Measurements from ENCODE around the gene GPC1.

GPC1 gene

GRCh38 chr2:240416821-240417220 is 18.6 kb upstream of the GPC1 start:
- TF ChIP-seq, protein P1, sequence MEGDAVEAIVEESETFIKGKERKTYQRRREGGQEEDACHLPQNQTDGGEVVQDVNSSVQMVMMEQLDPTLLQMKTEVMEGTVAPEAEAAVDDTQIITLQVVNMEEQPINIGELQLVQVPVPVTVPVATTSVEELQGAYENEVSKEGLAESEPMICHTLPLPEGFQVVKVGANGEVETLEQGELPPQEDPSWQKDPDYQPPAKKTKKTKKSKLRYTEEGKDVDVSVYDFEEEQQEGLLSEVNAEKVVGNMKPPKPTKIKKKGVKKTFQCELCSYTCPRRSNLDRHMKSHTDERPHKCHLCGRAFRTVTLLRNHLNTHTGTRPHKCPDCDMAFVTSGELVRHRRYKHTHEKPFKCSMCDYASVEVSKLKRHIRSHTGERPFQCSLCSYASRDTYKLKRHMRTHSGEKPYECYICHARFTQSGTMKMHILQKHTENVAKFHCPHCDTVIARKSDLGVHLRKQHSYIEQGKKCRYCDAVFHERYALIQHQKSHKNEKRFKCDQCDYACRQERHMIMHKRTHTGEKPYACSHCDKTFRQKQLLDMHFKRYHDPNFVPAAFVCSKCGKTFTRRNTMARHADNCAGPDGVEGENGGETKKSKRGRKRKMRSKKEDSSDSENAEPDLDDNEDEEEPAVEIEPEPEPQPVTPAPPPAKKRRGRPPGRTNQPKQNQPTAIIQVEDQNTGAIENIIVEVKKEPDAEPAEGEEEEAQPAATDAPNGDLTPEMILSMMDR (conservative IDR thresholded peaks at IDR 0.05; ENCODE audit: control insufficient read depth, insufficient read depth, low read depth, low read length) = no peak
- no peak for DNase-seq (ENCODE audit: low read depth)
- no peak overlapping the region for H3K4me3 ChIP-seq (ENCODE audit: control insufficient read depth, low read depth, low read length)

- H3K4me3 ChIP-seq (ENCODE audit: control insufficient read depth, low read depth, low read length) = no peak overlapping the region
- DNase-seq (ENCODE audit: low read depth) = no peak
- TF ChIP-seq, protein P1 (conservative IDR thresholded peaks at IDR 0.05; ENCODE audit: control insufficient read depth, insufficient read depth, low read depth, low read length) = no peak
These were observed 17.2 kb upstream of the GPC1 start for GRCh38 chr2:240418311-240418710.

DNA sequence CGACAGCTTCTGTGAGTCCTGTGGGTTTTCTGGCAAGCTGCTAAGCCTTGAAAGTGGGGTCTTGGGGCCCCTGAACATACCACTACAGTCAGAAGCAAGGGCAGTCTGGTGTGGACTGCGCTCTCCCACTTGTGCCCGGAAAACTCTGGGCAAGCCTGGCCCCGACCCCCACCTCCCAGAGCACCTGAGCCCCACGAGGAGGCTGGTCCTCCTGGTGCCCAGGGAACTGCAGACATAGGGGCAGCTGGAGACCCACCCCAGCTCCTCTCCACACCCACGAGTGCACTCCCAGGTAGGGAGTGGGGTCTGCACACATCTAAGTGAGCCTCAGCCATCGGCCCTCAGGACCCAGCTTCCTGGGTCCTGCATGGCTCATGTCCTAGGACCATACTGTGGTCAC is 16.2 kb upstream of the GPC1 start:
- DNase-seq (ENCODE audit: low read depth) = no peak
- no peak overlapping the region for H3K4me3 ChIP-seq (ENCODE audit: control insufficient read depth, low read depth, low read length)
- TF ChIP-seq, protein P1 (conservative IDR thresholded peaks at IDR 0.05; ENCODE audit: control insufficient read depth, insufficient read depth, low read depth, low read length) = no peak

DNA sequence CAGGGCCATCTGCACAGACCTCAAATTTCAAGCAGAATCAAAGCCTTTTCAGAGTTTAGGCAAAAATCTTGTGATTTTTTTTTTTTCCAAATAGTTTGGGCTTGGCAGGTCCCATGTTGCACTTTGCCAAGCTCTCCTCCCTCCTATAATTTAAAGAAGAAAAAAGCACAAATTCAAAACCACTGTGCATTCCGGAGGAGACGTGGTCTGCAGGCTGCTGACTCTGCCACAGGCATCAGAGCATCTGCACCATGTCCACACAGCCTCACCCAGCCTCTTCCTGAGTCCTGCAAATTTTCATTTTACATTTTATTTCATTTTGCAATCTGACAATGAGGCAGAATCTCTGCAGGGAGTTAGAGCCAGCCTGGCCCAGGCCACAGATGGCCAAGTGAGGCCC is 15.7 kb upstream of the GPC1 start:
- H3K4me3 ChIP-seq (ENCODE audit: control insufficient read depth, low read depth, low read length) = no peak overlapping the region
- DNase-seq (ENCODE audit: low read depth) = no peak
- TF ChIP-seq, protein P1 (conservative IDR thresholded peaks at IDR 0.05; ENCODE audit: control insufficient read depth, insufficient read depth, low read depth, low read length) = no peak

DNA sequence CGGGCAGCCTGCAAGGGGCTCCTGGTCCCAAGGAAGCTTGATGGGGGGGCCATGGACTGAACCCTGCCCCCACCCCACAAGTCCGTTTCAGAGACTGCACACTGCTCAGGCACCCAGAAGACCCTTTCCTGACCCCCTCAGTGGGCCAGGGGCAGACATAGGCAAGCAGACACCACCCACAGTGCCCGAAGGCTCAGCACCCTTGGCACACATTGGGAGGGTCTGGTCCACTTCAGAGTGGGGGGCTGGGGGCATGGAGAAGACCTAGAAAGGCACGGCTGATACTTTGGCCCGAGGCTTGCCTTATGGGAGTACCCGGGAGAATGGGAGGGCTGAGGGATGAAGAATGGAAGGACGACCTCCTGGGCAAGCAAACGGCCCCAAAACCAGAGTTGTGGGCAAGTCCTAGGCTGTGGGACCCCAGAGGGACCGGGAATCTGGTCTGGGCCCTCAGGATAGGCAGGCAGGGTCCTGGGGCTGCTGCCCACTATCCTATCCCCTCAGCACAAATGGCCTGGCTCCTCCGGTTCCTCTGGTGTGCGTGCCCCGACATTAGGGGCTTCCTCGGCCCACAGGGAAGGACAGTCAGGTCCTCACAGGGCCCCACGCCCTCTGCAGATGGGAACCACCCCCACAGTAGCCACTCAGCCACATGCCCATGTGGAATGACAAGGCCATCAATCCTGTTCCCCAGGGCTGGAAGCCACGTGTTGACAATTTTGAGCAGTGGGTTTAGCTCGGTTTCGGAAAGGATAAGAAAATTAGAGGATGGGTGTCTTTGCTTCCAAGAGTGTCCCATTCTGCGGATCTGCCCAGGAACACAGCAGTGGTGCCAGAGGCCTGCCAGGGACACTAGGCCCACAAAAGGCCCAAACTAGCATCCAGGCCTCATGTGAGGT is 15.0 kb upstream of the GPC1 start:
- TF ChIP-seq, protein P1 (conservative IDR thresholded peaks at IDR 0.05; ENCODE audit: control insufficient read depth, insufficient read depth, low read depth, low read length) = no peak
- no peak overlapping the region for H3K4me3 ChIP-seq (ENCODE audit: control insufficient read depth, low read depth, low read length)
- DNase-seq (ENCODE audit: low read depth) = no peak

DNA sequence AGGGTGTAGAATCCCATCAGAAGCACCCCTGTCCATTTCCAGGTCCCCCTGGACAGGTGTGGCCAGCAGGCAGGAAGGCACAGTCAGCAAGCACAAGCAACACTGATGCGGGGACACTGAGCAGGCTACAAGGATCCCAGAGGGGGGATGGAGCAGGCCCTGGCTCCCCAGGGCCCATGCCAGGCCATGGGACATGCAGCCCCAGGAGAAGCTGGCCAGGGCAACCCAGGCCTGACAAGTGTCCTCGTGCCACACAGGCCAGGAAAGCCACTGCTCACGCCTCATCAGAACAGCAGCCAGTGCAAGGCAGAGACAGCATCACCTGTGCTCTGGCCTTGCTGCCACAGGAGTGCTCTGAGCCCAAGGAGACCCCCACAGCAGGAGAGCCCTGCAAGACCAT is 14.1 kb upstream of the GPC1 start:
- DNase-seq (ENCODE audit: low read depth) = no peak
- TF ChIP-seq, protein P1 (conservative IDR thresholded peaks at IDR 0.05; ENCODE audit: control insufficient read depth, insufficient read depth, low read depth, low read length) = no peak
- no peak overlapping the region for H3K4me3 ChIP-seq (ENCODE audit: control insufficient read depth, low read depth, low read length)
